Activated T-cell treated with anti-CD3 and anti-CD28 coated beads, Interleukin-2, amount 50 U/mL, for 1 hour (primary cell): Measurements from ENCODE around the gene FNBP1L.
"Not testable (repeated sequence)": the region's sequence is repeated elsewhere in the genome, so short reads cannot be mapped to it uniquely, and the experiment has no call there.

Experiments used
- DNase-seq: peaks from one replicate; pipeline ENCODE4 v3.0.0-alpha.2; 2020

The FNBP1L gene

DNA sequence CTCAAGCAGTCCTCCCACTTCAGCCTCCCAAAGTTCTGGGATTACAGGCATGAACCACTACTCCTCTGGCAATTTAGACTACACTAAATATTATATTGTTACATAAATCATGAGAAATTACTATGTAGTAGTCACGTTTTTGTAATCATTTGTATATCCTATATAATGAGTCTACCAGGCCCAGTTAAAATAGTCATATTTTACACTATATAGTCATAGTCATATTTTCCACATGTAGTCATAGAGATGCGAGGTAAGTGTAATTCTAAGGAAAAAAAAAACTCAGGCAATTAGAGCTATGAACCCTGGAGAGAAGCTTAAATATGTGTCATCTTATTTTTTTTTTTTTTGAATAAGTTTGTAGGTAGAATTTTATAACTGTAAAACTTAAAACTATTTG, 90.0 kb downstream of the FNBP1L start:
- no peak for DNase-seq

DNA sequence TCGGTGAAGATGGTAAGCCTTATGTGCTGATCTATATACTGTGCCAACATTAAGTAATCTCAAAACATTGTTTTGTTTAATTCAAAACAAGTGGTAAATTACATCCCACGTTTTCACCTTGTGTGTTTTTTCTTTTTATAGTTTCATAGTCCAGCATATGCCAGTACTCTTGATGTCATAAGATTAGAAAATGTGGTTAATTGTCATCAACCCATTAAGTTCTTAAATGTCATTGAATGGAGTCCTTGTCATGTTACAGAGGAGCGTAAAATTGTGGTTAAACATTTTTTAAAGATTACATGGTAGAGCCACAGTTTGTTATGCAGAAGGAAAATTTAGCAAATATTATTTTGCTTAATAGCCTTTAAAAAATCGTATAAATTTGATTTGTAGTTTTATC, 93.1 kb downstream of the FNBP1L start:
- no peak for DNase-seq

DNA sequence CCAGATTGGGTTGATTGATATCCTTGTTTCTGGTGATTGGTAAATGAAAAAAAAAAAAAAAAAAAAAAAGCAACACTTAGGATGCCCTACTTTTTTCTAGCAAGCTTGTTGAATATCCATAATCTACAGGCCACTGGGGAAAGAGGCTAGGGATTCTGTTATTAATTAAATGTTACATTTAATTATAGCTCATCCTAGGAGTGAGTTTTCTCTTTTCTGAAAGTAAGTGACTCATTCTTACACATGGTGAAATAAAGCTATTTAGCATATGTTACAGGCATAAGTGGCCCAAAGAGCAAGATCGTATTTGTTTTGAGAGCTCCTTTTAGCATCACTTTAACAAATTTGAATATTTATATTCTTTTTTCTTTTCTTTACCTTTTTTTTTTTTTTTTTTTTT, 94.5 kb downstream of the FNBP1L start:
- no peak for DNase-seq

DNA sequence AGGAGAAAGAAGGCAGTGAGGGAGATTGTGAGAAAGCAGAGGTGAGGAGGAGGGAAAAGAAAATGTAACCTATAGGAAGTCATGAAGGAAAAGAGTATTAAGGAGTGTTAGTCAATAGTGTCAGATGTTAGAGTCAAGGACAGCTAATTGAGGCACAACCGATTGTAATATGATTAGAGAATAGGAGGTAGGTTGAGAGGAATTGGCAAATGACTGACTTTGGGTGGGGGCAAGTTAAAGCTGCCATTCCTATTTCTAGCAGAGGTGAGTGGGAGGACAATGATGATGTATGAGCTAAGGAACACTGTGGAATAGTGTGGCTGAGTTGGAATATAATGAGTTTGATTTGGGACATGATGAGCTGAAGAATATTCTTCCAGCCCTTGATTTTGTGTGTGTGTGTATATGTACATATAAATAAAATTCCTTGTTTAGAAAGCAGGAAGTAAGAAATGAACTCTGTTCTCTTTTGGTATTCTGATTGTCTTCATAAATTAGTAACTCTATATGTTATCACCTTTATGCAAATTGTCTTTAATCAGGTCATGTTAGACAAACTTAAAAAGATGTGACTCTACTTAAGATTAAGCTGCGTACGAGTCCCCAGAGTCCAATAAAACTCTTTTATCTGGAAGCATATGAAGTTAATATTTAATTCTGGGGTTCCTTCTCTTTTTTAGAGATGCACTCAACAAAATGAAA, 98.4 kb downstream of the FNBP1L start:
- no peak for DNase-seq

DNA sequence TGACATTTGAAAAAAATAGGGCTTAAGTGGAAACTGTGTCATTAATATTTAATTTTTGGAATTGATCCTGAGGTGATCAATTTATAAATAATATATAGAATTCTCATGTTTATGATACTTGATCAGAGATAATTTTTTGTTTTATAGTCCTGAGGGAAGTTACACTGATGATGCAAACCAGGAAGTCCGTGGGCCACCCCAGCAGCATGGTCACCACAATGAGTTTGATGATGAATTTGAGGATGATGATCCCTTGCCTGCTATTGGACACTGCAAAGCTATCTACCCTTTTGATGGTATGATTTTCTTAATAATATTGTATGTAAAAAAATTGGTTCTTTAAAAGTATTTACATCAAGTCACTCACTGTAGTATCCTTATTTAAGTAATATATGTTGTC, 101.2 kb downstream of the FNBP1L start:
- no peak for DNase-seq

DNA sequence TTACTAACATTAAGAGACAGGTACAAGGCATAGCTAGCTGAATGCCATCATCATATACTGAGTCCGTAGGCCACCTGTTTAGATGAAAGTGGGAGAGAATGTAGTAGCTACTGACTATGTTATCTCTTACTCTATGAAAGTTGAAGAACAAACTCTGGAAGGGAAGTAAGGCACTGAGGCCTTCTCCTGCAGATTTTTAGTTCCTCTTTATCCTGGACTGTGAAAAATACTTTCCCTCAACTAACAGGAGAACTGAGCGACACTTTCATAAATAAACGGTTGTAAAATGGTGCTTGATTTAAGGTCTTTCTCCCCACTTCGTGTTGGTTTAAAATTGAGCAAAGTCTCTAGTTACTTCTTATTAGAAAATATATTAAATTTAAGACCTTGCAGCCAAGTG, 101.9 kb downstream of the FNBP1L start:
- DNase-seq: no peak

GRCh38 chr1:93552741-93553455, 105.0 kb downstream of the FNBP1L start:
- no peak for DNase-seq

DNA sequence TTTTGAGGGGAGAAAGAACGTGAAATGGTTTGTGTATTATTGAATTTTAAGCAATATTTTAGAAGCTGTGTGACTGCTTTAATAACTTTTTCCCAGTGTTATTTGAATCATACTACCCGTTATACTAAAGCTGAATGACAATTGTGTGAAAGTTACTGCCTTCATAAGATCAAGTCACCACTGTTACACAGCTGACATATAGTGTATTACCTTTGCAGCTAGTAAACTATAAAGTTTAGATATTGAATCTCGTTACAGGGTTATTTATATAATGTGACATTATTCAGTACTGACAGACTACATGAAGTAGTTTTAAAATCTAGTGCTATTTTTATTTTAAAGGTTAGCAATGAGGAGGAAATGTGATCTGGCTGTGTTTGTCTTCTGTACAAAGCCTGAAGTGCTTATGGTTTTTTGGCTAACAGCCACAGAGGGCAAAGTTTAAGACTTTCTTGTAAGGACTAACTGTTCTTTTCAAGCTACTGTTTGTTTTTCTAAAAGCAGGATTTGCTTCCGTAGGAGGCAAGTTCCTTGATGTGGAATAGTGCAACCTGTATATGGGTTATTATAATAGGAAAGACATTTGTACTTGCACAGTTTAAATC, 106.1 kb downstream of the FNBP1L start:
- DNase-seq: not testable (repeated sequence)

- no peak for DNase-seq
Measured at GRCh38 chr1:93554883-93555872, 107.3 kb downstream of the FNBP1L start.

- no peak for DNase-seq
Measured at GRCh38 chr1:93556291-93556690, 108.4 kb downstream of the FNBP1L start.

DNA sequence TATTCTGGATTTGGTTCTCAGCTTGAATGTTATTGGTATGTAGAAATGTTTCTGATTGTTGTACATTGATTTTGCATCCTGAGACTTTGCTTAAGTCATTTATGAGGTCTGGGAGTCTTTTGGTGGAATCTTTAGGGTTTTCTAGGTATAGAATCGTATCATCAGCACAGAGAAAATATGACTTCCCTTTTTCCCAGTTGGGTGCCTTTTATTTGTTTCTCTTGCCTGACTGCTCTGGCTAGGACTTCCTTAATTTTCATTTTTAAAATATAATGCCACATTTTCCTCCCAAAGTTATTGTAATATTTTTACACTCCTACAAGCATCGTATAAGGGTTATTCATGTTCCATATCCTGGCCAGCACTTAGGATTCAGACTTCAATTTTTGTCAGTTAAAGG, 111.1 kb downstream of the FNBP1L start:
- DNase-seq: no peak

- no peak for DNase-seq
Measured at GRCh38 chr1:93559695-93560094, 111.8 kb downstream of the FNBP1L start.

DNA sequence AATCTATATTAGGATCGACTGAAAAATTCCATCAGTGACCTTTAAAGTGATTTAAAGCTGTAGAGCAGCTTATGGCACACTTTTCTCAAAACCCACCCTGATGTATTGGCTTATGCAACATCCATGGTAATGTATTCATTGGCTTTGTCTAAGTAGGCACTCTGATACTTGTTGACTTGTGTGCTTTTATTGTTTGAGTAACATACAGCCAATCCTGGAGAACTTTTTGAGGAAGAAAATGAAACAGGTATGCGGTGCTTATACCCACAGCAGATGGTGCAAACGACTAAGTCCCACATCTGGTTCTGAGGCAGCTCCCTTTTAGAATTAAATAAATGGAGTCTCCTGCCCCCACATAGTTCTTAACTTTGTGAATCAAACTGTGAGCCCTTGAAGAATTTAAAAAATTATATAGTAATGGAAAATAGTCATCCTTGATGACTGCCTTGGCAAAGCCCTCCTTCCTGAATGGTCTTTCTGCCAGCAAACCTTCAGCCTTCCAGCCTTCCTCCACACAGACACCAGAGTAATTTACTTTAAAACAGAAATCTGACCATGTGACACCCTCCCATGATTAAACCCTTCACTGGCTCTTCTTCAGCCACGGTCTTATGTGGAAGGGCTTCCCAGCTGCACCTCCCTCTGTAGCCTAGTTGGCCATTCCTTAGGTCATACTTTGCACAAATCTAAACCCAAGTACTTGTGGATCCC, 117.7 kb downstream of the FNBP1L start:
- no peak for DNase-seq

GRCh38 chr1:93566227-93566626, 118.3 kb downstream of the FNBP1L start:
- no peak for DNase-seq

GRCh38 chr1:93567255-93567918, 119.5 kb downstream of the FNBP1L start:
- no peak for DNase-seq

- DNase-seq: no peak
Measured at GRCh38 chr1:93569489-93569888, 121.6 kb downstream of the FNBP1L start.

GRCh38 chr1:93571623-93572310, 123.8 kb downstream of the FNBP1L start:
- DNase-seq: no peak

DNA sequence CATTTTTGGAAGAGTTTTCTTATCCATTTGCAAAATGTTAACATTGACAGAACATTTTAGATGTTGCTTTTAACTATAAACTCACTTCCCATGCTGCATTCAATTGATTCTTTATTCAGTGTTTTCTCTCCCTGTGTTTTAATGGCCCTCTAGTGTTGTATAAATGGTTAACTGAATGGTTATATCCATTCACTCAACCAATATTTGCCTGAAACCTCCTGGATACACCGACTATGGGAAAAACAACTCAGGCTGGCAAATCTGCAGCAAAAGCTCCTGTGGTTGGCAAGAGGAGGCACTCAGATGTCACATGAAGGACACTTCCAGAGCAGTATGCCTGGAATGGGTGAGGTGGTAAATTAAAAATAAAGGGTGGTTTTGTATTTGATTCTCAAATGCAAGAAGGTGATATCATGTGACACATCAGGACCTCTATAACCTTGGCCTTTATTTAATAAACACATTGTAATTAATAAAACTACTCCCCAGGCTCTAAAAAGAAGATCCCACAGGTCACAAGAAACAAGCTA, 126.1 kb downstream of the FNBP1L start:
- DNase-seq: no peak

DNA sequence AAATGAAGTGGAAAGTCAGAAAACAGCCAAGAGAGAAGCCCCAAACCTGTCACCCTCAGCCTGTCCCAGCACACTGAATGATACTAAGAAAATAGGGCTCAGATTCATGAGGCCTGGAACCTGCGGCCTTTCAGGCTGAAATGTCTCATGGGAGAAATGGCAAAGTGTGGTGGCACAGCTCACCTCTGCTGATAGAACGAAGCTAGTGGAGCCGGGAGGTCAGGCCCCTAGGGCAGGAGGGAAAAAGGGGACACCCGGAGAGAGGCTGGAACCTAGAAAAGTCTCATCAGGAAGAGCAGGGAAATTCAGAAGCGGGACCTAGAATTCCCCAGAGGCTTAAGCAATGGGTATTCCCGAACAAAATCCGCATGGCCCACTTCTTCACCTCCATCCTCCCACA, 126.6 kb downstream of the FNBP1L start:
- no peak for DNase-seq

- DNase-seq: no peak
Measured at GRCh38 chr1:93574991-93575390, 127.1 kb downstream of the FNBP1L start.
